ENCODE measurements around the gene PLCH2. TPM values are rescaled to one million over a fixed set of nuclear protein-coding genes. Genes with fewer than 3 reads are reported as not detected.

Gene PLCH2
- total and polyA plus RNA-seq, 9 of the 15 experiments (the other 6 are each of a cell fraction or from before 2014, with no cell fraction given), result 0.16 TPM; not detected in 8

- TF ChIP-seq ZBTB26 (CRISPR knock-in tag; IDR thresholded peaks at IDR 0.05), result no peak
- TF ChIP-seq MYC (IDR thresholded peaks at IDR 0.05; ENCODE audit: low read depth, low read length), result peak; percentile 98
- peak; percentile 90; the same call in 1 of the 2 replicates for TF ChIP-seq MYC (CRISPR knock-in tag; IDR thresholded peaks at IDR 0.05; ENCODE audit: borderline replicate concordance, low read depth)
- peak; percentile 10 for TF ChIP-seq NEUROD1 (IDR thresholded peaks at IDR 0.05; ENCODE audit: borderline replicate concordance, low read depth, low read length, partially characterized antibody)
- peak; percentile 55 for TF ChIP-seq JUND (IDR thresholded peaks at IDR 0.05; ENCODE audit: borderline replicate concordance, low read depth, low read length)
- peak; percentile 57; the same call in 1 of the 3 replicates for TF ChIP-seq JUND (tag; IDR thresholded peaks at IDR 0.05; ENCODE audit: borderline replicate concordance, low read depth, low read length)
- TF ChIP-seq RBFOX2 (IDR thresholded peaks at IDR 0.05; ENCODE audit: low read depth, low read length), result peak; percentile 74
- peak; percentile 75 for TF ChIP-seq CTBP1 (IDR thresholded peaks at IDR 0.05; ENCODE audit: borderline replicate concordance)
- TF ChIP-seq BCOR (IDR thresholded peaks at IDR 0.05), result peak; percentile 100
- peak; percentile 80 for TF ChIP-seq CXXC5 (CRISPR knock-in tag; IDR thresholded peaks at IDR 0.05)
- TF ChIP-seq RBM25 (IDR thresholded peaks at IDR 0.05; ENCODE audit: low read depth, low read length, severe bottlenecking), result peak; percentile 95
- peak; percentile 90 for TF ChIP-seq RAD51 (IDR thresholded peaks at IDR 0.05; ENCODE audit: borderline replicate concordance, low read depth)
- TF ChIP-seq POLR2H (tag; IDR thresholded peaks at IDR 0.05; ENCODE audit: low read depth), result no peak
- peak; percentile 31; the same call in 1 of the 2 replicates for TF ChIP-seq ZBTB33 (CRISPR knock-in tag; IDR thresholded peaks at IDR 0.05)
- no peak for TF ChIP-seq HDAC6 (IDR thresholded peaks at IDR 0.05; ENCODE audit: low read depth, low read length)
- no peak for TF ChIP-seq DACH1 (IDR thresholded peaks at IDR 0.05; ENCODE audit: partially characterized antibody)
- no peak for TF ChIP-seq ZNF518B (CRISPR knock-in tag; IDR thresholded peaks at IDR 0.05)
- TF ChIP-seq TEAD1 (CRISPR knock-in tag; IDR thresholded peaks at IDR 0.05), result peak in 1 of 2 experiments; percentile 41; a peak in 1 of 4 replicates
- peak; percentile 65 for TF ChIP-seq DPF2 (IDR thresholded peaks at IDR 0.05)
- no peak for TF ChIP-seq ZC3H8 (IDR thresholded peaks at IDR 0.05)
Measured at GRCh38 chr1:2541619-2542245, 65.6 kb downstream of the PLCH2 start (continued).
